K562 (cell line): ENCODE measurements around the gene CORIN. TPM values are rescaled to one million over a fixed set of nuclear protein-coding genes. Genes with fewer than 3 reads are reported as not detected.

ENCODE experiments used
- ATAC-seq: fragments of 200-7000 bp; cut with Tn5 transposase; 3 replicates; pipeline ENCODE4 v1.9.1; 2020; ENCODE audit warnings: moderate library complexity
- BruUV-seq: library from RNA; stranded (reverse); fragments of 400-500 nt; replicated peaks from 2 replicates; lab custom pipeline; 2021; lab: Mats Ljungman, UMichigan
- CTCF ChIA-PET: fragments of 300-600 bp; formaldehyde crosslinking; extraction: SDS; loops from one replicate; lab custom pipeline; 2021; ENCODE audit warnings: low intra/inter-chr PET ratio; lab: Yijun Ruan, JAX
- POLR2A ChIA-PET: fragments of 300-600, 350-650 bp; sonication (Branson Sonifier 250); formaldehyde crosslinking; extraction: SDS; loops from one replicate; lab custom pipeline; 2021; ENCODE audit warnings: antibody characterized with exemption, inconsistent platforms; lab: Yijun Ruan, JAX
- DNase-seq, 4 experiments: peaks; one replicate each; pipeline versions ENCODE4 v3.0.0 to v3.0.0-alpha.2; 2011 to 2018; ENCODE audit warnings: low spot score in 3 of 4, mixed read lengths in 3 of 4; ENCODE audit errors: extremely low read depth in 1 of 4
- FAIRE-seq: peaks from 2 replicates; lab custom pipeline; 2011; peaks lifted over from hg19 to GRCh38; lab: Jason Lieb, UNC
- H2AFZ ChIP-seq: 2 replicates; pipeline ENCODE4 v1.6.0; 2011; ENCODE audit warnings: low read depth, low read length, control low read depth, inconsistent platforms
- H3K27ac ChIP-seq: fragments of 200-600 bp; 3 replicates; pipeline ENCODE4 v1.8.0; 2011; ENCODE audit warnings: low read depth, mild to moderate bottlenecking, control low read depth, inconsistent platforms, low read length, moderate library complexity, mixed read lengths; ENCODE audit errors: extremely low read depth
- H3K27me3 ChIP-seq, 2 experiments: fragments of 300-600 bp in 1 of 2; 2 replicates in 1 of 2; 3 replicates in 1 of 2; pipeline versions ENCODE4 v1.6.0 to v1.8.0; 2011; ENCODE audit warnings: inconsistent platforms in 2 of 2, low read length in 2 of 2, mild to moderate bottlenecking in 1 of 2, mixed read lengths in 1 of 2, moderate library complexity in 1 of 2; ENCODE audit not compliant: control insufficient read depth in 2 of 2, insufficient read depth in 2 of 2
- H3K36me3 ChIP-seq: fragments of 300-600 bp; 3 replicates; pipeline ENCODE4 v1.8.0; 2011; ENCODE audit warnings: mild to moderate bottlenecking, low read length, inconsistent platforms; ENCODE audit not compliant: control insufficient read depth, insufficient read depth
- H3K4me1 ChIP-seq, 2 experiments: fragments of 200-600 bp in 1 of 2; replicated peaks in 1 of 2; 2 replicates in 1 of 2; 3 replicates in 1 of 2; pipeline versions ENCODE4 v1.5.1 to v1.8.0; 2011; ENCODE audit warnings: inconsistent platforms in 2 of 2, low read length in 2 of 2, mild to moderate bottlenecking in 1 of 2, mixed read lengths in 1 of 2, moderate library complexity in 1 of 2; ENCODE audit not compliant: control insufficient read depth in 2 of 2, insufficient read depth in 2 of 2
- H3K4me2 ChIP-seq: 2 replicates; pipeline ENCODE4 v1.6.1; 2011; ENCODE audit warnings: low read length, control low read depth, inconsistent platforms, mixed read lengths; ENCODE audit not compliant: insufficient read depth
- H3K4me3 ChIP-seq: fragments of 200-600 bp; sonication (generic), shearing (Covaris generic); 2 replicates; pipeline ENCODE4 v1.5.1; 2016; ENCODE audit warnings: control low read depth, inconsistent platforms
- H3K79me2 ChIP-seq: fragments of 200-600 bp; 3 replicates; pipeline ENCODE4 v1.8.0; 2011; ENCODE audit warnings: low read length, inconsistent platforms; ENCODE audit not compliant: control insufficient read depth, insufficient read depth
- H3K9ac ChIP-seq, 2 experiments: 2 replicates each; pipeline versions ENCODE4 v1.6.0 to v1.6.1; 2011; ENCODE audit warnings: low read depth in 2 of 2, low read length in 2 of 2, control low read depth in 1 of 2, inconsistent platforms in 1 of 2, mild to moderate bottlenecking in 1 of 2, mixed read lengths in 1 of 2; ENCODE audit not compliant: insufficient read depth in 1 of 2
- H3K9me1 ChIP-seq: one replicate; pipeline ENCODE4 v1.6.0; 2011; ENCODE audit warnings: inconsistent platforms, mild to moderate bottlenecking, low read length, moderate library complexity; ENCODE audit not compliant: control insufficient read depth, insufficient read depth
- H3K9me3 ChIP-seq: replicated peaks from 2 replicates; pipeline ENCODE4 v1.5.1; 2011; ENCODE audit warnings: low read depth, low read length, inconsistent platforms; ENCODE audit not compliant: control insufficient read depth, insufficient read depth
- H4K20me1 ChIP-seq: replicated peaks from 2 replicates; pipeline ENCODE4 v1.6.1; 2011; ENCODE audit warnings: low read length, inconsistent platforms, mixed read lengths; ENCODE audit not compliant: control insufficient read depth, insufficient read depth
- ARHGAP35 ChIP-seq: fragments of 450-650 bp; IDR thresholded peaks from 2 replicates; pipeline ENCODE4 v1.6.1; 2018; ENCODE audit not compliant: partially characterized antibody
- CREM ChIP-seq: IDR thresholded peaks from 2 replicates; pipeline ENCODE4 v1.6.1; 2014; ENCODE audit warnings: antibody characterized with exemption, low read depth
- FOXM1 ChIP-seq, 2 experiments: fragments of 450-650 bp in 1 of 2; sonication (generic) in 1 of 2; formaldehyde crosslinking in 1 of 2; IDR thresholded peaks; 2 replicates each; pipeline versions ENCODE4 v1.6.1 to v1.9.0; 2017 to 2022; ENCODE audit warnings: low read depth in 2 of 2, mild to moderate bottlenecking in 2 of 2, missing genetic modification reagents in 1 of 2, moderate library complexity in 1 of 2
- FOXP1 ChIP-seq: sonication (generic); formaldehyde crosslinking; IDR thresholded peaks from 2 replicates; pipeline ENCODE4 v1.8.0; 2022; ENCODE audit warnings: mild to moderate bottlenecking, missing genetic modification reagents
- HDAC3 ChIP-seq: fragments of 450-650 bp; IDR thresholded peaks from 2 replicates; pipeline ENCODE4 v1.6.1; 2018; ENCODE audit warnings: borderline replicate concordance, mild to moderate bottlenecking, moderate library complexity; ENCODE audit not compliant: partially characterized antibody
- PHF20 ChIP-seq: fragments of 450-650 bp; IDR thresholded peaks from 2 replicates; pipeline ENCODE4 v1.6.1; 2018; ENCODE audit not compliant: partially characterized antibody
- RNF219 ChIP-seq: fragments of 250-450 bp; sonication (Bioruptor Pico); IDR thresholded peaks from 2 replicates; pipeline ENCODE4 v1.5.0; 2022; ENCODE audit warnings: mild to moderate bottlenecking
- SFPQ ChIP-seq: fragments of 200-400 bp; formaldehyde crosslinking; IDR thresholded peaks from 2 replicates; pipeline ENCODE4 v1.6.1; 2017; ENCODE audit warnings: mild to moderate bottlenecking, low read depth, low read length, moderate library complexity
- ZNF584 ChIP-seq: fragments of 200-800 bp; sonication (Bioruptor generic); IDR thresholded peaks from 2 replicates; pipeline ENCODE4 v1.6.1; 2016; ENCODE audit warnings: low read depth, mild to moderate bottlenecking, missing genetic modification characterization, missing compliant biosample characterization
- WGBS: fragments of 100-300 bp; shearing (Covaris generic); methylation state at CpG from one replicate; pipeline ENCODE4 v1.1.6; 2016; ENCODE audit warnings: low coverage, mixed read lengths; ENCODE audit not compliant: insufficient coverage; ENCODE audit errors: missing lambda C conversion rate; 5-methylcytosine and 5-hydroxymethylcytosine counted together
- in situ Hi-C: fragments of 300-500 bp; cut with MboI; formaldehyde crosslinking; loops from 4 replicates; pipeline ENCODE4 v1.15.0; 2018; ENCODE audit warnings: inconsistent platforms, mixed read lengths
- intact Hi-C: fragments of 100-400 bp; cut with micrococcal nuclease; formaldehyde crosslinking; loops from 2 replicates; pipeline ENCODE4 v1.14.2; 2022
- polyA plus RNA-seq, 8 experiments: library from polyadenylated mRNA; depleted of rRNA in 4 of 8; stranded (reverse) in 5 of 8; unstranded in 3 of 8; fragments of >200 nt; fragmentation: Nextera tagmentation in 2 of 8; fragmentation: Illumina TruSeq in 1 of 8; extraction: Ambion mirVana in 2 of 8; extraction: Trizol in 1 of 8; gene quantifications; 2 replicates each; pipeline versions ENCODE4 v1.2.1 to v1.2.3, GENCODE V29; 2011 to 2014; ENCODE audit warnings: inconsistent platforms in 1 of 8, missing spikeins in 1 of 8
- total RNA-seq, 7 experiments: library from RNA; depleted of rRNA in 6 of 7; stranded (reverse); fragments of >200 nt in 6 of 7; fragmentation: Illumina TruSeq in 2 of 7; extraction: Trizol in 2 of 7; gene quantifications; 2 replicates each; pipeline versions ENCODE4 v1.2.1 to v1.2.3, GENCODE V29; 2011 to 2021; ENCODE audit warnings: low replicate concordance in 1 of 7
- TF ChIP-seq, protein P1 (sequence below): fragments of 150-350 bp; conservative IDR thresholded peaks from 2 replicates; pipeline ENCODE4 v1.6.1; 2014; ENCODE audit warnings: low read length

The CORIN gene
- total and polyA plus RNA-seq, 9 of the 15 experiments (the other 6 are each of a cell fraction or from before 2014, with no cell fraction given): 0.04 to 0.31 (median 0.08) TPM; not detected in 4

GRCh38 chr4:47763279-47763678 lies 74.6 kb downstream of the CORIN start:
- H3K4me2 ChIP-seq: no peak overlapping the region
- no TSS peak for BruUV-seq
- TF ChIP-seq CREM (no peak), FOXM1 (IDR thresholded peaks at IDR 0.05; ENCODE audit: low read depth) (no peak), FOXM1 (CRISPR knock-in tag; IDR thresholded peaks at IDR 0.05; ENCODE audit: low read depth) (no peak), HDAC3 (no peak), SFPQ (no peak), RNF219 (no peak), ZNF584 (no peak), FOXP1 (CRISPR knock-in tag) (no peak), ARHGAP35 (no peak), PHF20 (no peak)
- TF ChIP-seq, protein P1, sequence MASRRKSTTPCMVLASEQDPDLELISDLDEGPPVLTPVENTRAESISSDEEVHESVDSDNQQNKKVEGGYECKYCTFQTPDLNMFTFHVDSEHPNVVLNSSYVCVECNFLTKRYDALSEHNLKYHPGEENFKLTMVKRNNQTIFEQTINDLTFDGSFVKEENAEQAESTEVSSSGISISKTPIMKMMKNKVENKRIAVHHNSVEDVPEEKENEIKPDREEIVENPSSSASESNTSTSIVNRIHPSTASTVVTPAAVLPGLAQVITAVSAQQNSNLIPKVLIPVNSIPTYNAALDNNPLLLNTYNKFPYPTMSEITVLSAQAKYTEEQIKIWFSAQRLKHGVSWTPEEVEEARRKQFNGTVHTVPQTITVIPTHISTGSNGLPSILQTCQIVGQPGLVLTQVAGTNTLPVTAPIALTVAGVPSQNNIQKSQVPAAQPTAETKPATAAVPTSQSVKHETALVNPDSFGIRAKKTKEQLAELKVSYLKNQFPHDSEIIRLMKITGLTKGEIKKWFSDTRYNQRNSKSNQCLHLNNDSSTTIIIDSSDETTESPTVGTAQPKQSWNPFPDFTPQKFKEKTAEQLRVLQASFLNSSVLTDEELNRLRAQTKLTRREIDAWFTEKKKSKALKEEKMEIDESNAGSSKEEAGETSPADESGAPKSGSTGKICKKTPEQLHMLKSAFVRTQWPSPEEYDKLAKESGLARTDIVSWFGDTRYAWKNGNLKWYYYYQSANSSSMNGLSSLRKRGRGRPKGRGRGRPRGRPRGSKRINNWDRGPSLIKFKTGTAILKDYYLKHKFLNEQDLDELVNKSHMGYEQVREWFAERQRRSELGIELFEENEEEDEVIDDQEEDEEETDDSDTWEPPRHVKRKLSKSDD: no peak
- H2AFZ ChIP-seq: no peak overlapping the region
- H3K9ac ChIP-seq: no peak overlapping the region
- ChIA-PET POLR2A (no interaction called here), CTCF (no interaction called here)
- H3K9me3 ChIP-seq: no peaks in the 10 kb centered on the region
- H4K20me1 ChIP-seq: no peaks in the 10 kb centered on the region
- FAIRE-seq (no peak), DNase-seq (no peak), ATAC-seq (no peak)
- no peak overlapping the region for H3K4me3 ChIP-seq
- no peaks in the 10 kb centered on the region for H3K9me1 ChIP-seq
- in situ Hi-C loops: no loop called here
- H3K27me3 ChIP-seq: no peaks in the 10 kb centered on the region
- intact Hi-C loops: no loop called here
- no peaks in the 10 kb centered on the region for H3K79me2 ChIP-seq
- H3K4me1 ChIP-seq: no peaks in the 10 kb centered on the region
- WGBS: 0% methylated on average over 6 of the region's 6 CpGs
- H3K36me3 ChIP-seq: no peaks in the 10 kb centered on the region
- H3K27ac ChIP-seq: no peak overlapping the region
